CD14-positive monocyte (primary cell): Measurements from ENCODE around the gene SIRPA. TPM values are rescaled to one million over a fixed set of nuclear protein-coding genes. Genes with fewer than 3 reads are reported as not detected.

Experiments used
- DNase-seq, 3 donors: peaks; one replicate each; pipeline ENCODE4 v3.0.0-alpha.2; 2011 to 2022
- H2AFZ ChIP-seq: 2 replicates; pipeline ENCODE4 v1.6.0; 2012; ENCODE audit warnings: mild to moderate bottlenecking, low read depth, low read length, inconsistent platforms; ENCODE audit not compliant: insufficient read depth, poor library complexity, severe bottlenecking
- H3K27ac ChIP-seq, 2 donors: 1 replicate in 1 of 2; 2 replicates in 1 of 2; pipeline ENCODE4 v1.5.1; 2012 to 2013; ENCODE audit warnings: low read length in 2 of 2, control low read depth in 1 of 2, inconsistent platforms in 1 of 2, low read depth in 1 of 2, mild to moderate bottlenecking in 1 of 2
- H3K27me3 ChIP-seq, 2 donors: one replicate each; pipeline versions ENCODE4 v1.6.0 to v1.6.1; 2011 to 2013; ENCODE audit warnings: low read length in 2 of 2; ENCODE audit not compliant: control insufficient read depth in 2 of 2, insufficient read depth in 2 of 2
- H3K36me3 ChIP-seq, 2 donors: replicated peaks in 1 of 2; 1 replicate in 1 of 2; 2 replicates in 1 of 2; pipeline versions ENCODE4 v1.5.1 to v1.6.1; 2012 to 2013; ENCODE audit warnings: low read length in 2 of 2, control low read depth in 1 of 2, inconsistent platforms in 1 of 2, mild to moderate bottlenecking in 1 of 2; ENCODE audit not compliant: insufficient read depth in 2 of 2, control insufficient read depth in 1 of 2
- H3K4me1 ChIP-seq, 2 donors: 1 replicate in 1 of 2; 2 replicates in 1 of 2; pipeline versions ENCODE4 v1.5.1 to v1.6.1; 2012 to 2013; ENCODE audit warnings: low read length in 2 of 2, control low read depth in 1 of 2, inconsistent platforms in 1 of 2, mild to moderate bottlenecking in 1 of 2, moderate library complexity in 1 of 2; ENCODE audit not compliant: insufficient read depth in 2 of 2, control insufficient read depth in 1 of 2
- H3K4me2 ChIP-seq: replicated peaks from 2 replicates; pipeline ENCODE3; 2012; ENCODE audit warnings: low read length, moderate library complexity, mild to moderate bottlenecking; ENCODE audit not compliant: poor library complexity, severe bottlenecking; ENCODE audit errors: extremely low read depth
- H3K4me3 ChIP-seq, 3 experiments: fragments of 200-600 bp in 1 of 3; sonication (generic) in 1 of 3; replicated peaks in 1 of 3; 1 replicate in 2 of 3; 2 replicates in 1 of 3; pipeline ENCODE4 v1.5.1; 2011 to 2013; ENCODE audit warnings: low read length in 3 of 3, mild to moderate bottlenecking in 3 of 3, control low read depth in 2 of 3, low read depth in 2 of 3, inconsistent platforms in 1 of 3, moderate library complexity in 1 of 3
- H3K79me2 ChIP-seq: 2 replicates; pipeline ENCODE4 v1.6.0; 2012; ENCODE audit warnings: mild to moderate bottlenecking, control low read depth, inconsistent platforms, low read length, moderate library complexity; ENCODE audit not compliant: insufficient read depth
- H3K9ac ChIP-seq: 2 replicates; pipeline ENCODE4 v1.6.0; 2017; ENCODE audit warnings: low read length, mild to moderate bottlenecking; ENCODE audit not compliant: insufficient read depth, poor library complexity, severe bottlenecking
- H3K9me3 ChIP-seq, 2 donors: replicated peaks in 1 of 2; 1 replicate in 1 of 2; 2 replicates in 1 of 2; pipeline versions ENCODE4 v1.5.1 to v1.6.1; 2012 to 2013; ENCODE audit warnings: low read length in 2 of 2, control low read depth in 1 of 2; ENCODE audit not compliant: control insufficient read depth in 1 of 2, insufficient read depth in 1 of 2
- H4K20me1 ChIP-seq: 2 replicates; pipeline ENCODE4 v1.6.0; 2012; ENCODE audit warnings: mild to moderate bottlenecking, low read length, control low read depth, moderate library complexity; ENCODE audit not compliant: insufficient read depth
- H3K27ac Mint-ChIP-seq, 7 donors: one replicate each; pipeline ENCODE4 v1.8.0; 2020; ENCODE audit warnings: mild to moderate bottlenecking in 7 of 7, mixed read lengths in 7 of 7, moderate library complexity in 6 of 7, inconsistent platforms in 2 of 7
- H3K27me3 Mint-ChIP-seq, 3 donors: one replicate each; pipeline ENCODE4 v1.8.0; 2021 to 2022; ENCODE audit warnings: low read depth in 3 of 3, mild to moderate bottlenecking in 3 of 3, mixed read lengths in 3 of 3, moderate library complexity in 3 of 3, inconsistent platforms in 1 of 3
- H3K36me3 Mint-ChIP-seq, 2 donors: one replicate each; pipeline ENCODE4 v1.8.0; 2020; ENCODE audit warnings: mixed read lengths in 2 of 2, inconsistent platforms in 1 of 2, mild to moderate bottlenecking in 1 of 2
- H3K4me1 Mint-ChIP-seq: one replicate; pipeline ENCODE4 v1.8.0; 2020; ENCODE audit warnings: mild to moderate bottlenecking, mixed read lengths
- H3K4me3 Mint-ChIP-seq, 2 donors: one replicate each; pipeline ENCODE4 v1.8.0; 2020; ENCODE audit warnings: mild to moderate bottlenecking in 2 of 2, mixed read lengths in 2 of 2, moderate library complexity in 1 of 2
- H3K9me3 Mint-ChIP-seq, 7 donors: one replicate each; pipeline ENCODE4 v1.8.0; 2020 to 2022; ENCODE audit warnings: mixed read lengths in 7 of 7, mild to moderate bottlenecking in 6 of 7, moderate library complexity in 6 of 7, inconsistent platforms in 2 of 7
- CTCF ChIP-seq: fragments of 200-600 bp; IDR thresholded peaks from one replicate; pipeline ENCODE4 v1.8.0; 2022; ENCODE audit warnings: antibody characterized with exemption, mild to moderate bottlenecking
- WGBS: methylation state at CpG from one replicate; pipeline ENCODE4 v1.1.5; 2013; ENCODE audit warnings: missing lambda C conversion rate; ENCODE audit not compliant: insufficient coverage; 5-methylcytosine and 5-hydroxymethylcytosine counted together
- intact Hi-C, 2 donors: fragments of 100-400 bp; cut with micrococcal nuclease; formaldehyde crosslinking; loops; one replicate each; pipeline versions ENCODE4 v1.15.0 to v1.15.1; 2023
- polyA plus RNA-seq, 3 donors: library from polyadenylated mRNA; depleted of rRNA in 1 of 3; unstranded in 2 of 3; stranded (reverse) in 1 of 3; fragments of 300-500 nt in 2 of 3; fragments of >200 nt in 1 of 3; fragmentation: Illumina TruSeq in 2 of 3; gene quantifications; 1 replicate in 2 of 3; 2 replicates in 1 of 3; pipeline ENCODE4 v1.2.3, GENCODE V29; 2012 to 2021

SIRPA gene
- polyA plus RNA-seq, 3 donors, result 28.4 to 126 (median 58.3) TPM

GRCh38 chr20:1928154-1928553 is 32.9 kb downstream of the SIRPA start:
- Mint-ChIP-seq H3K27me3 (peaks cover 0 to 3% (median 2%) of the 10 kb centered on the region in 3 donors), H3K36me3 (peaks cover 94 to 100% of the 10 kb centered on the region in 2 donors), H3K9me3 (no peaks in the 10 kb centered on the region), H3K4me1 (peaks cover 34% of the 10 kb centered on the region), H3K4me3 (no peak overlapping the region), H3K27ac (peak overlapping the region in 4 of 7 donors; percentile 32 to 51 (median 46))
- Histone ChIP-seq H3K36me3 (peaks cover 91 to 97% of the 10 kb centered on the region in 2 donors), H3K4me1 (peaks cover 12 to 27% of the 10 kb centered on the region in 2 donors), H3K4me3 (no peak overlapping the region), H3K4me2 (no peak overlapping the region), H4K20me1 (peaks cover 100% of the 10 kb centered on the region), H3K9me3 (no peaks in the 10 kb centered on the region), H3K79me2 (peaks cover 41% of the 10 kb centered on the region), H3K9ac (no peak overlapping the region), H2AFZ (no peak overlapping the region), H3K27me3 (no peaks in the 10 kb centered on the region), H3K27ac (peak overlapping the region in 1 of 2 donors; percentile 36)
- WGBS, result 86% methylated on average over 4 of the region's 10 CpGs
- TF ChIP-seq CTCF, result no peak
- no peak for DNase-seq
- intact Hi-C loops, result loop anchor here in 1 of 2 donors (5.0 kb wide), 1 partner anchor 34 kb away; no protein-coding TSS in a partner anchor

DNA sequence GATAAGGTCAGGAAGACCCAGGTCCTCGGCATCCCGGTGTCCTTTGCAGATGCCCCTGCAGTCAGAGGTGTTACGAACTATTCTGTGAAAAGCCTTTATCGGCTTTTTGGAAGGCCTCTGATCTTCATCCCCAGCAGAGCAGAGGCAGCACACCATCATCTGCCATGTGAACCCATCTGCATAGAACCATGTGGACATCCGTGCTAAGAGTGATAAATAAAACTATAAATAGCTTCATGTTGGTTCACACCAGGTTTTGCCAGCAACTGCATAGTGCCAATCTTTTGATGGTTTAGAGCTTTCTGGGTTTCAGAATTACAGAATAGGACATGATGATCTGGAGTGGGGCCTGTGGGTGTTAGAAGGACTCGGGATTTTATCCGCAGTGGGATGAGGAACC is 33.6 kb downstream of the SIRPA start:
- Histone ChIP-seq H3K4me3 (no peak overlapping the region), H4K20me1 (peaks cover 100% of the 10 kb centered on the region), H2AFZ (no peak overlapping the region), H3K4me1 (peaks cover 18 to 33% of the 10 kb centered on the region in 2 donors), H3K27ac (peak overlapping the region in 1 of 2 donors; percentile 36), H3K4me2 (no peak overlapping the region), H3K79me2 (peaks cover 35% of the 10 kb centered on the region), H3K9me3 (no peaks in the 10 kb centered on the region), H3K27me3 (no peaks in the 10 kb centered on the region), H3K36me3 (peaks cover 88 to 96% of the 10 kb centered on the region in 2 donors), H3K9ac (no peak overlapping the region)
- Mint-ChIP-seq H3K9me3 (no peaks in the 10 kb centered on the region), H3K27me3 (peaks cover 0 to 3% (median 2%) of the 10 kb centered on the region in 3 donors), H3K36me3 (peaks cover 90 to 100% of the 10 kb centered on the region in 2 donors), H3K27ac (peak overlapping the region in 3 of 7 donors; percentile 36 to 72 (median 50)), H3K4me3 (no peak overlapping the region), H3K4me1 (peaks cover 37% of the 10 kb centered on the region)
- TF ChIP-seq CTCF, result no peak
- 100% methylated on average over 6 of the region's 7 CpGs for WGBS
- intact Hi-C loops, result loop anchor here in 1 of 2 donors (5.0 kb wide), 1 partner anchor 34 kb away; no protein-coding TSS in a partner anchor
- DNase-seq, result no peak
